Uterus (tissue), 2 donors: ENCODE measurements around the gene SARS1.

Source experiments
- POLR2A ChIP-seq, 2 donors: fragments of 450-650 bp; IDR thresholded peaks; one replicate each; pipeline ENCODE4 v1.6.1; 2016; ENCODE audit warnings: antibody characterized with exemption in 2 of 2, mild to moderate bottlenecking in 1 of 2, moderate library complexity in 1 of 2
- TF ChIP-seq, protein P1 (sequence below), 4 experiments: fragments of 200-600 bp in 2 of 4; fragments of 450-650 bp in 2 of 4; sonication (generic) in 2 of 4; IDR thresholded peaks; one replicate each; pipeline ENCODE4 v1.5.1; 2016 to 2019; ENCODE audit warnings: antibody characterized with exemption in 4 of 4, mild to moderate bottlenecking in 2 of 4, moderate library complexity in 1 of 4

DNA sequence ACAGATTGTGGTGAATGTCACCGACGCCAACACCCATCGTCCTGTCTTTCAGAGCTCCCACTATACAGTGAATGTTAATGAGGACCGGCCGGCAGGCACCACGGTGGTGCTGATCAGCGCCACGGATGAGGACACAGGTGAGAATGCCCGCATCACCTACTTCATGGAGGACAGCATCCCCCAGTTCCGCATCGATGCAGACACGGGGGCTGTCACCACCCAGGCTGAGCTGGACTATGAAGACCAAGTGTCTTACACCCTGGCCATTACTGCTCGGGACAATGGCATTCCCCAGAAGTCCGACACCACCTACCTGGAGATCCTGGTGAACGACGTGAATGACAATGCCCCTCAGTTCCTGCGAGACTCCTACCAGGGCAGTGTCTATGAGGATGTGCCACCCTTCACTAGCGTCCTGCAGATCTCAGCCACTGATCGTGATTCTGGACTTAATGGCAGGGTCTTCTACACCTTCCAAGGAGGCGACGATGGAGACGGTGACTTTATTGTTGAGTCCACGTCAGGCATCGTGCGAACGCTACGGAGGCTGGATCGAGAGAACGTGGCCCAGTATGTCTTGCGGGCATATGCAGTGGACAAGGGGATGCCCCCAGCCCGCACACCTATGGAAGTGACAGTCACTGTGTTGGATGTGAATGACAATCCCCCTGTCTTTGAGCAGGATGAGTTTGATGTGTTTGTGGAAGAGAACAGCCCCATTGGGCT is 38.6 kb downstream of the SARS1 start:
- TF ChIP-seq, protein P1, sequence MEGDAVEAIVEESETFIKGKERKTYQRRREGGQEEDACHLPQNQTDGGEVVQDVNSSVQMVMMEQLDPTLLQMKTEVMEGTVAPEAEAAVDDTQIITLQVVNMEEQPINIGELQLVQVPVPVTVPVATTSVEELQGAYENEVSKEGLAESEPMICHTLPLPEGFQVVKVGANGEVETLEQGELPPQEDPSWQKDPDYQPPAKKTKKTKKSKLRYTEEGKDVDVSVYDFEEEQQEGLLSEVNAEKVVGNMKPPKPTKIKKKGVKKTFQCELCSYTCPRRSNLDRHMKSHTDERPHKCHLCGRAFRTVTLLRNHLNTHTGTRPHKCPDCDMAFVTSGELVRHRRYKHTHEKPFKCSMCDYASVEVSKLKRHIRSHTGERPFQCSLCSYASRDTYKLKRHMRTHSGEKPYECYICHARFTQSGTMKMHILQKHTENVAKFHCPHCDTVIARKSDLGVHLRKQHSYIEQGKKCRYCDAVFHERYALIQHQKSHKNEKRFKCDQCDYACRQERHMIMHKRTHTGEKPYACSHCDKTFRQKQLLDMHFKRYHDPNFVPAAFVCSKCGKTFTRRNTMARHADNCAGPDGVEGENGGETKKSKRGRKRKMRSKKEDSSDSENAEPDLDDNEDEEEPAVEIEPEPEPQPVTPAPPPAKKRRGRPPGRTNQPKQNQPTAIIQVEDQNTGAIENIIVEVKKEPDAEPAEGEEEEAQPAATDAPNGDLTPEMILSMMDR (IDR thresholded peaks at IDR 0.05): no peak
- TF ChIP-seq POLR2A (IDR thresholded peaks at IDR 0.05): no peak
